ENCODE measurements around the gene PNO1.

PNO1 gene

GRCh38 chr2:68119504-68119903 lies 38.2 kb upstream of the PNO1 start:
- Histone ChIP-seq H3K4me1 (no peaks in the 10 kb centered on the region), H3K36me3 (no peaks in the 10 kb centered on the region), H3K27me3 (no peaks in the 10 kb centered on the region), H3K9me3 (no peaks in the 10 kb centered on the region), H3K4me3 (ENCODE audit: low read depth, low read length) (no peak overlapping the region)
- TF ChIP-seq CTCF (IDR thresholded peaks at IDR 0.05; ENCODE audit: low read depth, low read length) = no peak
- no peak for DNase-seq

GRCh38 chr2:68121873-68122679 lies 35.6 kb upstream of the PNO1 start:
- peak; percentile 84 for TF ChIP-seq CTCF (IDR thresholded peaks at IDR 0.05; ENCODE audit: low read depth, low read length)
- no peaks in the 10 kb centered on the region for H3K4me1 ChIP-seq
- no peaks in the 10 kb centered on the region for H3K9me3 ChIP-seq
- H3K36me3 ChIP-seq = no peaks in the 10 kb centered on the region
- H3K27me3 ChIP-seq = no peaks in the 10 kb centered on the region
- peak; percentile 83 for DNase-seq
- H3K4me3 ChIP-seq (ENCODE audit: low read depth, low read length) = 0 out of 2 replicates have a peak overlapping the region, but pooled peaks have one; percentile 24

- 0 out of 2 replicates have a peak overlapping the region, but pooled peaks have one; percentile 24 for H3K4me3 ChIP-seq (ENCODE audit: low read depth, low read length)
- H3K27me3 ChIP-seq = no peaks in the 10 kb centered on the region
- DNase-seq = no peak
- H3K4me1 ChIP-seq = no peaks in the 10 kb centered on the region
- H3K36me3 ChIP-seq = no peaks in the 10 kb centered on the region
- no peak for TF ChIP-seq CTCF (IDR thresholded peaks at IDR 0.05; ENCODE audit: low read depth, low read length)
- no peaks in the 10 kb centered on the region for H3K9me3 ChIP-seq
Observed at GRCh38 chr2:68122680-68122964, 35.1 kb upstream of the PNO1 start.

- no peaks in the 10 kb centered on the region for H3K9me3 ChIP-seq
- TF ChIP-seq CTCF (IDR thresholded peaks at IDR 0.05; ENCODE audit: low read depth, low read length) = no peak
- DNase-seq = no peak
- no peaks in the 10 kb centered on the region for H3K27me3 ChIP-seq
- no peak overlapping the region for H3K4me3 ChIP-seq (ENCODE audit: low read depth, low read length)
- H3K4me1 ChIP-seq = no peaks in the 10 kb centered on the region
- no peaks in the 10 kb centered on the region for H3K36me3 ChIP-seq
Observed at GRCh38 chr2:68124321-68124720, 33.4 kb upstream of the PNO1 start.

GRCh38 chr2:68125821-68126220 lies 31.9 kb upstream of the PNO1 start:
- no peaks in the 10 kb centered on the region for H3K9me3 ChIP-seq
- H3K4me3 ChIP-seq (ENCODE audit: low read depth, low read length) = no peak overlapping the region
- no peaks in the 10 kb centered on the region for H3K4me1 ChIP-seq
- DNase-seq = no peak
- H3K27me3 ChIP-seq = no peaks in the 10 kb centered on the region
- TF ChIP-seq CTCF (IDR thresholded peaks at IDR 0.05; ENCODE audit: low read depth, low read length) = no peak
- no peaks in the 10 kb centered on the region for H3K36me3 ChIP-seq

- no peak for TF ChIP-seq CTCF (IDR thresholded peaks at IDR 0.05; ENCODE audit: low read depth, low read length)
- H3K9me3 ChIP-seq = no peaks in the 10 kb centered on the region
- no peaks in the 10 kb centered on the region for H3K27me3 ChIP-seq
- no peaks in the 10 kb centered on the region for H3K4me1 ChIP-seq
- H3K4me3 ChIP-seq (ENCODE audit: low read depth, low read length) = no peak overlapping the region
- H3K36me3 ChIP-seq = no peaks in the 10 kb centered on the region
- no peak for DNase-seq
Observed at GRCh38 chr2:68126561-68126960, 31.1 kb upstream of the PNO1 start.

All from BE2C (cell line).